BE2C (cell line): Measurements from ENCODE around the gene FBXO11.

Experiments
- DNase-seq: peaks from one replicate; pipeline ENCODE4 v3.0.0-alpha.2; 2020
- H3K27me3 ChIP-seq: fragments of 250-450 bp; sonication (Bioruptor Pico); 2 replicates; pipeline ENCODE4 v1.5.1; 2020; ENCODE audit warnings: mild to moderate bottlenecking
- H3K36me3 ChIP-seq: fragments of 250-450 bp; sonication (Bioruptor Pico); 2 replicates; pipeline ENCODE4 v1.5.1; 2020; ENCODE audit warnings: mild to moderate bottlenecking
- H3K4me1 ChIP-seq: fragments of 250-450 bp; sonication (Bioruptor Pico); 2 replicates; pipeline ENCODE4 v1.5.1; 2020
- H3K4me3 ChIP-seq: 2 replicates; pipeline ENCODE4 v1.5.1; 2011; ENCODE audit warnings: low read depth, low read length
- H3K9me3 ChIP-seq: fragments of 250-450 bp; sonication (Bioruptor Pico); 2 replicates; pipeline ENCODE4 v1.5.1; 2020
- CTCF ChIP-seq: IDR thresholded peaks from 2 replicates; pipeline ENCODE4 v1.5.1; 2012; ENCODE audit warnings: mild to moderate bottlenecking, low read depth, low read length

The FBXO11 gene

DNA sequence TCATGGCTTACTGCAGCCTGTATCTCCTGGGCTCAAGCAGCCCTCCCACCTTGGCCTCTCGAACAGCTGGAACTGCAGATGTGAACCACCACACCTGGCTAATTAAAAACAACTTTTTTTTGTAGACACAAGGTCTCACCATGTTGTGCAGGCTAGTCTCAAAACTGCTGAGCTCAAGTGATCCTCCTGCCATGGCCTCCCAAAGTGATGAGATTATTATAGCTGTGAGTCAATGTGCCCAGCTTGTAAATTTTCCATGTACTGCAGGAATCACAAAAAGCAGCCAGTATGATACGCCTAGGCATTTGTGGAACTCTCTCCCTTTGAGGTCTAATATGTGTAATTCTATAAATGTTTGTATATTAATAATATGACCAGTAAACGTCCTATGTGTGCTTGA, 63.5 kb downstream of the FBXO11 start:
- Histone ChIP-seq H3K36me3 (no peaks in the 10 kb centered on the region), H3K4me3 (no peak overlapping the region), H3K27me3 (no peaks in the 10 kb centered on the region), H3K4me1 (no peaks in the 10 kb centered on the region), H3K9me3 (no peaks in the 10 kb centered on the region)
- TF ChIP-seq CTCF, result no peak
- no peak for DNase-seq

- H3K27me3 ChIP-seq, result no peaks in the 10 kb centered on the region
- H3K4me3 ChIP-seq, result no peak overlapping the region
- DNase-seq, result no peak
- no peaks in the 10 kb centered on the region; the same call in none of the 2 replicates for H3K36me3 ChIP-seq
- no peaks in the 10 kb centered on the region for H3K9me3 ChIP-seq
- no peak for TF ChIP-seq CTCF
- H3K4me1 ChIP-seq, result no peaks in the 10 kb centered on the region
These were observed 67.6 kb downstream of the FBXO11 start for GRCh38 chr2:47838686-47839085.

GRCh38 chr2:47838249-47838648, 68.0 kb downstream of the FBXO11 start:
- no peaks in the 10 kb centered on the region; the same call in none of the 2 replicates for H3K36me3 ChIP-seq
- no peak for TF ChIP-seq CTCF

GRCh38 chr2:47833516-47833968, 72.8 kb downstream of the FBXO11 start:
- no peak for TF ChIP-seq CTCF

More at GRCh38 chr2:47838249-47838648, 68.0 kb downstream of the FBXO11 start:
- Histone ChIP-seq H3K4me3 (no peak overlapping the region), H3K9me3 (no peaks in the 10 kb centered on the region), H3K27me3 (no peaks in the 10 kb centered on the region), H3K4me1 (no peaks in the 10 kb centered on the region)
- DNase-seq, result no peak

GRCh38 chr2:47822518-47822917, 83.8 kb downstream of the FBXO11 start:
- H3K9me3 ChIP-seq, result no peaks in the 10 kb centered on the region
- TF ChIP-seq CTCF, result no peak
- H3K4me1 ChIP-seq, result no peaks in the 10 kb centered on the region
- no peak for DNase-seq
- no peak overlapping the region for H3K4me3 ChIP-seq
- H3K36me3 ChIP-seq, result no peaks in the 10 kb centered on the region; the same call in none of the 2 replicates
- H3K27me3 ChIP-seq, result no peaks in the 10 kb centered on the region

More at GRCh38 chr2:47833516-47833968, 72.8 kb downstream of the FBXO11 start:
- no peak for DNase-seq
- H3K9me3 ChIP-seq, result no peaks in the 10 kb centered on the region
- peaks cover 3% of the 10 kb centered on the region for H3K36me3 ChIP-seq
- no peaks in the 10 kb centered on the region for H3K4me1 ChIP-seq
- H3K4me3 ChIP-seq, result no peak overlapping the region
- H3K27me3 ChIP-seq, result no peaks in the 10 kb centered on the region

DNA sequence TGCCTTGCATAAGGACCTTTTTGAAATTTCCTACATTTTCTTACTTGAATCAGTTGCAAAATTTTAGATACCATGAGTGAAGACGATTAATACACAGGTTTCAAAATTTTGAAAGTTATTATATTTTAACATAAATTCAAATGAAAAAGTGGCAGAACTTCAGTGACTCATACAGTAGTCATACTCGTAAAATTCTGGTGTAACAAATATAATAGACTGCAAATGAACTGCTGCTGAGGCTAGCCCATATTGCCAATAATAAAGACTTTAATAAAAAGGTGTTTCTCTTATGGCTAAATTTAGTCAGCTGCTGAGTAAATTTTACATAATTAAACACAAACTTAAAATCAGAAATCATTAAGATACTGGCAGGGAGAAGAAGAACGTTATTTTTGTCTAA, 86.5 kb downstream of the FBXO11 start:
- no peak for TF ChIP-seq CTCF

More for the DNA sequence above, 86.5 kb downstream of the FBXO11 start:
- Histone ChIP-seq H3K4me3 (no peak overlapping the region), H3K27me3 (no peaks in the 10 kb centered on the region), H3K4me1 (no peaks in the 10 kb centered on the region), H3K9me3 (no peaks in the 10 kb centered on the region), H3K36me3 (no peaks in the 10 kb centered on the region; the same call in none of the 2 replicates)
- DNase-seq, result no peak
